HG03575 (cell line): ENCODE measurements around the gene LRRC55.

Experiments used
- ATAC-seq: cut with Tn5 transposase; IDR thresholded peaks from one replicate; pipeline ENCODE4 v1.9.1; 2021; ENCODE audit not compliant: unreplicated experiment, insufficient number of reproducible peaks, low FRiP score; ENCODE audit errors: extremely low read depth

The LRRC55 gene, protein sequence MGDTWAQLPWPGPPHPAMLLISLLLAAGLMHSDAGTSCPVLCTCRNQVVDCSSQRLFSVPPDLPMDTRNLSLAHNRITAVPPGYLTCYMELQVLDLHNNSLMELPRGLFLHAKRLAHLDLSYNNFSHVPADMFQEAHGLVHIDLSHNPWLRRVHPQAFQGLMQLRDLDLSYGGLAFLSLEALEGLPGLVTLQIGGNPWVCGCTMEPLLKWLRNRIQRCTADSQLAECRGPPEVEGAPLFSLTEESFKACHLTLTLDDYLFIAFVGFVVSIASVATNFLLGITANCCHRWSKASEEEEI

GRCh38 chr11:57181678-57182305 lies at the start of gene LRRC55:
TSS of gene LRRC55 (plus strand) at chr11:57181953. CDS start at chr11:57182023, 70 bp downstream.
- ATAC-seq, result no peak

GRCh38 chr11:57133366-57134038 lies 48.3 kb upstream of the LRRC55 start:
- ATAC-seq, result no peak

GRCh38 chr11:57134284-57134683 lies 47.5 kb upstream of the LRRC55 start:
- ATAC-seq, result no peak

GRCh38 chr11:57135020-57135751 lies 46.6 kb upstream of the LRRC55 start:
- ATAC-seq, result no peak

DNA sequence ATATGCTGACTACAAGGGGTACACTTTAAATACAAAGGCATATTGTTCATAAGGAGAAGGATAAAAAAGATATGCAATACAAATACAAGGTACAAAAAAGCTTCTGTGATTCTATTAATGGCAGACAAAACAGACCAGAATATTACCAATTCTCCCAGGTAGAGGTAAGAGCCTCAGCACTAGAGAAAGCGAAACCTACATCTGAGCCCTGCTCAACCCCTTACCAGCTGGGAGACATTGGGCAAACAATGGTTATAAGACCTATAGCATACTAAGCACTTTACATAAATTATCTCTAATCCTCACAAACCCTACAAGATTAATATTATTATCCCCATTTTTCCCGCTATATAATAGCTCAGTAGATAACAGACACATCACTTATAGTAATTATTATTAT lies 41.2 kb upstream of the LRRC55 start:
- ATAC-seq, result no peak

- ATAC-seq, result no peak
These were observed 38.3 kb upstream of the LRRC55 start for GRCh38 chr11:57143459-57143858.

- no peak for ATAC-seq
These were observed 37.7 kb upstream of the LRRC55 start for GRCh38 chr11:57144075-57144474.

DNA sequence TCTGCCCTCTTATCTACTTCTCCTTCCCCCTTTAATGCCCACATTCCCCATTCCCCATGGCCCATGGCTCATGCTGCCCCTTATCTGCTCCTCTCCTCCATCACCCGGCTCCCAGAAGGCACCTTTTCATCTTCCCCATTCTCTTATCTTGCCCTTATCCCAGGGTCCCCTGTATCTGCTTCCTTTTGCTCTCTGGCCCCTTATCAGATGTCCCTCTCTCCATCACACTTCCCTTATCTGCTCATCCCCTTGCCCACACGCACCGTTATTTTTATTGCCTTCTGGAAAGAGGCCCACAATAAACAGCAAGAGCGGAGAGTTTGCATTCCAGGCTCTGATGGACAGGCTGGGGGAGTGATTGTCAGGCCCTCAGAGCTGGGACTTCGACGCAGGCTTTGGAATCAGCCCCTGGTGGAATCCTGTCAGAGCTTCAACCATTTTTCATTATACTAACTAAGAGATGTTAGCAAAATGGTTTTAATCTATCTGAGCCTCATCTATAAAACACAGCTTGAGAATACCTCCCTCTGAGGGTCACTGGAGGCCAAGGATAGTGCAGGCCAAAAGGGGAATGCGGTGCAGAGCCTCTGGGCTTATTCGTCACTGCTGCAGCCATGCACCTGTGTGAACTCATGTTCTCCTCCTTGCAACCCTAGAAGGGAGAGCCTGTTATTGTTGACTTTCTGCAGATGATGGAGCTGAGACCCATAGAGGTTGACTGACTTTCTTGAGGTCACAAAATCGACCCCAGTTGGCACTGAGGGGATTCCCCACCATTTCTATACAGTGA lies 37.0 kb upstream of the LRRC55 start:
- ATAC-seq, result no peak

- ATAC-seq, result no peak
These were observed 35.5 kb upstream of the LRRC55 start for GRCh38 chr11:57146301-57146700.

DNA sequence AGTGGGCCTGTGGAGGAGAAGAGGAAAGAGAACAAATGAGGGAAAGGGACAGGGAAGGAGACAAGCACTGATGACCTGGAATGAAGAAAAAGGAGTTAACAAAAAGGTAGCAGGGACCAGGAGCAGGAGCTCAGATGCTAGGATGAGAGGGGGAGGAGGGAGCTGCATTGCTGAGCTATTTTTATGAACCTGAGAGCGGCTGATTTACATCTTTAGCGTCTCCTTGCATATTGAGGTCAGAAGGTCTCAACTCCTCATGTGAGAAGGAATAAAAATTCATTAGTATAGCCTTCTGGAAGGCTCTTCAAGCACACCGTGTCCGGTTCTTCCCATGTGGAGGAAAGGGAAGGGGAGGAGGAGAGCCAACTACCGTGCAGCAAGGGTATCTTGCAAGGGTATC lies 33.1 kb upstream of the LRRC55 start:
- ATAC-seq, result no peak

- ATAC-seq, result no peak
These were observed 31.3 kb upstream of the LRRC55 start for GRCh38 chr11:57150454-57150917.

GRCh38 chr11:57152134-57152533 lies 29.6 kb upstream of the LRRC55 start:
- ATAC-seq, result no peak

- ATAC-seq, result no peak
These were observed 28.3 kb upstream of the LRRC55 start for GRCh38 chr11:57153448-57153847.

DNA sequence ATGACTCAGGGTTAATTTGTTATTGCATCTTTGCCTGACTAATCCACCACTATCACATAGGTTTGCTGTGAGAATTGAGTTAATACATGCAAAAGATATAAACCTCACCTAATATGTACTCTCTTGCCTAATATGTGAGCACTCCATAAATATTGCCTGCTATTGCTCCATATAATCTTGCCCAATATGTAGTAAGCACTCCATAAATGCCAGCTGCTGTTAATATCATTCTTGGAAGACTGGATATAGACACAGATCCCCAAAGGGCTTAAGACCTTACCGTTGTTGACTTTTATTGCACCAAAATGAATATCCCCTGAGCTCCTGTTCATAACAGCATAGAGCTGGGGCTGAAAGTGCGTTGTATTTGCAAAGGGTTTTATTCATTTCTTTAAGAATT lies 27.0 kb upstream of the LRRC55 start:
- ATAC-seq, result no peak

GRCh38 chr11:57155400-57155799 lies 26.4 kb upstream of the LRRC55 start:
- ATAC-seq, result no peak

DNA sequence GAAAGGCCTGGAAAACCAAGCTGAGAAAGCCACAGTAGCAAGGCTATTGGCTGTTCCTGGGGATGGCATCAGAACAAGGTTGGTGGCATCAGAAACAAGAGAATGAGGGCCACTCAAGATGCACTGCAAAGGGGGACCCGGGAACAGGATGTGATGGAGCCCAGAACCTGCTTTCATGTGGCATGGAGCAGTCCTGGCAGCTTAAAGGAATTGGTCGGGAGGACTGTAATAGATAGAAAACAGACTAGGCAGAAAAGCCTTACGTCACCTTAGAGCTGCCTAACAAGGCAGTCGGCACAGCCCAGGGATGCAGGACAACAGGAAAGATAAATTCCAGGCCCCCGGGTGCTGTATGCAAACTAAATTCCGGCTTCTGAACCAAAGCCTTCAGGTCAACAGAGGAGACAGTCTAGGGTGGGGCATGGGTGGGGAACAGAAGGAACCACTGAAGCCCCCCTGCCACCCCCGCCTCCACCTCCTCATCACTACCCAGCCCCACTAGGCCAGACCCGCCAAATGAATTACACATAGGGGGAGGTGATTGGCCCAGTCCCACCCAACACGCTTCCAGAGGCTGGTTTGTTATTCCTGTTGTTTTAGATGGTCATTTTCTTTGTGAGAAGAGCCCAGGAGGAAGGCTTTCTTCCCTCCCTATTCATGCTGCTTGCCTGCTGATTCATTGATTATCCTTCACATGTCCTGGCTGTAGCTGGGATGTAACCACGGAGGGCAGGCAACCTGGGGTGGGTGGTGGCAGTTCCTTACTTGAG lies 25.7 kb upstream of the LRRC55 start:
- ATAC-seq, result no peak

DNA sequence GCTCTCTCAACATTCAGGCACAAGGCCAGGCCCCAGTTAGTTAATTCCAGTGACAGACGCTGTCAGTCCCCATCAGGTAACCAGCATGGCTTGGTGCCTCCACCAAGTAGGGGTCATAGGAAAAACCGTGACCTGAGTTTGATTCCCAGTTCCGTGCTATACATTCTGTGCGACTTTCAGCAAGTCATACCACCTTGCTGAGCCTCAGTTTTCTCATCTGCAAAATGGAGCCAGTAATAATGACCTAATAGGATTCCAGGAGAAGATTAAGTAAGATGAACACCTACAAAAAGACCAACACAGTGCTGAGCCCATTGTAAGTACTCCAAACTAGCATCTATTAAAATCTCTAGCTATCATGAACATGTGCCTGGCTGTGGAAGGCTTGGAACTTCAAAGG lies 24.8 kb upstream of the LRRC55 start:
- no peak for ATAC-seq

- ATAC-seq, result no peak
These were observed 24.1 kb upstream of the LRRC55 start for GRCh38 chr11:57157624-57158023.
